Suprapubic skin (tissue), 4 donors: ENCODE results near the gene PIK3AP1.

Source experiments
- CTCF ChIP-seq, 2 donors: fragments of 200-600 bp in 1 of 2; fragments of 450-650 bp in 1 of 2; sonication (generic) in 1 of 2; IDR thresholded peaks; one replicate each; pipeline ENCODE4 v1.5.1; 2016 to 2019; ENCODE audit warnings: antibody characterized with exemption in 2 of 2, mild to moderate bottlenecking in 1 of 2, moderate library complexity in 1 of 2
- EP300 ChIP-seq: sonication (generic); formaldehyde crosslinking; IDR thresholded peaks from one replicate; pipeline ENCODE4 v1.6.1; 2017; ENCODE audit warnings: antibody characterized with exemption
- POLR2A ChIP-seq, 2 donors: fragments of 450-650 bp; IDR thresholded peaks; one replicate each; pipeline ENCODE4 v1.6.1; 2017; ENCODE audit warnings: antibody characterized with exemption in 2 of 2, mild to moderate bottlenecking in 2 of 2, moderate library complexity in 2 of 2
- POLR2AphosphoS5 ChIP-seq, 3 donors: sonication (generic); formaldehyde crosslinking; IDR thresholded peaks; one replicate each; pipeline ENCODE4 v1.6.1; 2017; ENCODE audit warnings: antibody characterized with exemption in 3 of 3

GRCh38 chr10:96578022-96578421 lies 142.3 kb downstream of the PIK3AP1 start:
- TF ChIP-seq CTCF (IDR thresholded peaks at IDR 0.05) (no peak), POLR2AphosphoS5 (IDR thresholded peaks at IDR 0.05) (no peak), POLR2A (IDR thresholded peaks at IDR 0.05) (no peak), EP300 (no peak)
